ENCODE measurements around the gene SAMHD1. TPM values are rescaled to one million over a fixed set of nuclear protein-coding genes. Genes with fewer than 3 reads are reported as not detected.
"Not testable (repeated sequence)": the region's sequence is repeated elsewhere in the genome, so short reads cannot be mapped to it uniquely, and the experiment has no call there.

The SAMHD1 gene
- total RNA-seq, 1 donor from 2014 or later, result 21.6 TPM

DNA sequence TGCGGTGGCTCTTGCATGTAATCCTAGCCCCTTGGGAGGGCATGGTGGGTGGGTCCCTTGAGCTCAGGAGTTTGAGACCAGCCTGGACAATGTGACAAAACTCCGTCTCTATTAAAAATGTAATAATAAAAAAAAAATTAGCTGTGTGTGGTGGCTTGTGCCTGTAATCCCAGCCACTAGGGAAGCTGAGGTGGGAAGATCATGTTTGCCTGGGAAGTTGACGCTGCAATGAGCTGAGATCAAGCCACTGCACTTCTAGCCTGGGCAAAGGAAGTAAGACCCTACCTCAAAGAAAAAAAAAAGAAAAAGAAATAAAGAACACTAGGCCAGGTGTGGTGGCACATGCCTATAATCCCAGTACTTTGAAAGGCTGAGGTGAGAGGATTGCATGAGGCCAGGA, 4.5 kb upstream of the SAMHD1 start:
- DNase-seq (ENCODE audit: low read depth), result no peak

DNA sequence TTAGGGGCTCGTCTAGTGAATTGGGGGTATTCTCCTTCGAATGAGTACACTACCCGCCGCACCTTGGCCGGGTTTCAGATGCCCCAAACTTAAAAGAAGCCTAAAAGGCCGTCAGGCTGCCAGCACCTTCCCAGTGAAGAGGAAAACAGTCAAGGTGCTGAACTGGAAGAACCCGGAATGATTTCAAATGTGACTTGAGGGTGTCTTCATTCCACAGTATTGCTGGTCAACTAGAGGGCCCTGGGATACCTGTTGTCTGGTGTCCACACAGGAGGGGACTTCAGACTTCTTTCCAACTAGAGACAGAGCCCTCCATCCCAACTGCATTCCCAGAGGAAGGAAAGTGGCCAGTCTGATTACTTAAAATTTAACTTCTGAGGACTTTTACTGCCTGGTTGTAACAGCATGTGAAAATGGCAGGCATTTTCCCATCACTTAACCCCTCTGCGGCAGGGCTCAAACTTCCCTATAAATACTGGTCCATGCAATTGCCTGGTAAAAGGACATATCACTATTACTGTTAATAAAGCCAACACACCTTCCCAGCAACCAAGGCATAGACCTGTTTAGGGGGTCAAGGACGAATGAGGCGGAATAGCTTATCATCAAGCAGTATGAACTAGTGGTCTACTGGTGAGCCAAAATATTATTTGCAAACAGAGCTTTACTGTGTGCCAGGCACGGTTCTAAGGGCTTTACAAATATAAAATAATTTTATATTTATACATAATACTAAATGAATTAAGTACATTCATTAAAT, 651 bp upstream of the SAMHD1 start:
- DNase-seq (ENCODE audit: low read depth), result no peak

DNA sequence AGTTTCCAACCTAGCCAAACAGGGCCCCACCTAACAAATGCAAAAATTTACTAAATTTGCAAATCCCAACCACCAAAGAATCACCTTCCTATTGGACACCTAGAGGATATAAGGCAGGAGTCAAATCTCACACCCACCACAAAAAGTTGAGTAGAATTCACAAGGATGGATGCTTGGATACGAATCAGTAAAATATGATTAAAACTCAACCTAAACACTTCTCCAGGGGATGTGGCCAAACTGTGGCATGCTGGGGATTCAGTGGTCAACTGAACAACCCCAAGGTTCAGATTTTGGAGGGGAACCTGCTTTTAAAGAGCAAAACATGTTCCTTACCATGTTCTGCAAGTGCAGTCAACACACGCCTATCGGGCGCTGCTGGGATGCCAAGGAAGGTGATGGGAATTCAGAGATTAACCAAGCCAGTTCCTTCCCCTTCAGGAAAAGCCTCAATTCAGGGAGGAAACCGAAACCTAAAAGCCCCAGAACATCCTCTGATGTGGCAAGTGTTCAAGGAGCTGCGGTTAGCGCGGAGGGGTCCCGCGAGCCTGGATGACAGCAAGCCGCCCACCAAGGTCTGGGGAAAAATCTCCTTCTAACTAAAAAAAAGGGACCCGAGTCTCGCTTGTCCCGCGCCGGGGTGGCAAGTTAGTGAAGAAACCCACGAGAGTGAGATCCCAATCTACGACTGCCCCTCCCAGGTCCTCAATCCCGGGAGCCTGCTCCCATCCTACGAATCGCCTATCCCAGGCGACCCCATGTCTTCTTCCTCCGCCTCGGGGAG, 902 bp downstream of the SAMHD1 start:
- DNase-seq (ENCODE audit: low read depth), result no peak

DNA sequence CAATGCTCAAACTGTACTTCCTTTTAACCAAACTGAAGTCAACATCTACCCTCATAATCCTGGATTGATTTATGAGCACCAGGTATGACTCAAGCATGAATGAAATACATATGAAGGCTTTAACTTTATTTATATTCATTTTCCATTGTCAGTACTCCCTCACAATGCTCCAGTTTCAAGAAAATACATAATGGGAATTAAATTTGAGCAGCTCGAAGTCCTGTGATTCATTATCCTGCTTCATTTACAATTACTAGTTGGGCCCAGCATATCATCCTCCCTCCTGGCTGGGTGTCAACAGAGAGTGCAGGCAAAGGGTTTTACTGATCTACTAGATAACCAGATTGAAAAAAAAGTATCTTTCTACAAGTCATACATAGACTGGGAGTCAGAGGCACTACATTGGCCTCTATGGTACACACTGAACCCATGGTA, 10.1 kb downstream of the SAMHD1 start:
- DNase-seq (ENCODE audit: low read depth), result no peak

DNA sequence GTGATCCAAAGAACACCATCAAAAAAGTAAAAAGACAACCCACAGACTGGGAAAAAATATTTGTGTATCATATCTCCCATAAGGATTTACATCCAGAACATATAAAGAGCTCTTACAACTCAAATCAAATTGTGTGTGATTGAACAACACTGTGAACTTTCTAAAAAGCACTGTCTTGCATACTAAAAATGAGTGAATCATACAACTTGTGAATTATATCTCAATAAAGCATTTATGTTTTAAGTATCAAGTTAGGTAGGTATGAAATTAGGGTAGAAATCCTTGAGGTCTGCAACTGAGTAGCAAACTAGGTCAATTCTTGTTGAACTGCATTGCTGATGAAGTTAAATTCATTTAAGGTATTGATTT, 14.1 kb downstream of the SAMHD1 start:
- no peak for DNase-seq (ENCODE audit: low read depth)

DNA sequence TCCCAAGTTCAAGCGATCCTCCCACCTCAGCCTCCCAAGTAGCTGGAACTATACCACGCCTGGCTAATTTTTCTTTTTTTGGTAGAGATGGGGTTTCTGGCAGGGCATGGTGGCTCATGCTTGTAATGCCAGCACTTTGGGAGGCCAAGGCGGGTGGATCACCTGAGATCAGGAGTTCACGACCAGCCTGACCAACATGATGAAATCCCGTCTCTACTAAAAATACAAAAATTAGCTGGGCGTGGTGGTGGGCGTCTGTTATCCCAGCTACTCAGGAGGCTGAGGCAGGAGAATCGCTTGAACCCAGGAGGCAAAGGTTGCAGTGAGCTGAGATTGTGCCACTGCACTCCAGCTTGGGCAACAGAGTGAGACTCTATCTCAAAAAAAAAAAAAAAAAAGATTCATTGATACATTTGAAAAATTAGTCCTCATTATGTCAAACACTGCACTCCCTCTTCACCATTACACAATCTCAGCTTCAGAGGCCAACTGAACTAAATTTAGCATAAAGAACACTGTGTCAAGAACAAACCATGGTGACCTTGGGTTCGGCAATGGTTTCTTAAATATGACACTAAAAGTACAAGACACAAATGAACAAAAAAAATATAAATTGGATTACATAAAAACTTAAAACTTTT, 14.6 kb downstream of the SAMHD1 start:
- not testable (repeated sequence) for DNase-seq (ENCODE audit: low read depth)

DNA sequence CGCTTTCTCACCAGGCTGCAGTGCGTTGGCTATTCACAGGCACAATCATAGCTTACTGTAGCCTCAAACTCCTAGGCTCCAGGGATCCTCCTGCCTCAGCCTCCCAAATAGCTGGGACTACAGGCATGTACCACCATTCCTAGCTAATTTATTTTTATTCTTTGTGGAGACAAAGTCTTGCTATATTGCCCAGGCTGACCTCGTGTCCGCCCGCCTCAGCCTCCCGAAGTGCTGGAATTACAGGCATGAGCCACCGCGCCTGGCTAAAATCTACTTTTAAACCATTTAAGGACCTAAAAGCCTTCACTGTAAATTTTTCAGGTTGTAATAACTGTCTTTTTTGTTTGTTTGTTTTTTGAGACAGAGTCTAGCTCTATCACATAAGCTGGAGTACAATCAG, 15.2 kb downstream of the SAMHD1 start:
- no peak for DNase-seq (ENCODE audit: low read depth)

DNA sequence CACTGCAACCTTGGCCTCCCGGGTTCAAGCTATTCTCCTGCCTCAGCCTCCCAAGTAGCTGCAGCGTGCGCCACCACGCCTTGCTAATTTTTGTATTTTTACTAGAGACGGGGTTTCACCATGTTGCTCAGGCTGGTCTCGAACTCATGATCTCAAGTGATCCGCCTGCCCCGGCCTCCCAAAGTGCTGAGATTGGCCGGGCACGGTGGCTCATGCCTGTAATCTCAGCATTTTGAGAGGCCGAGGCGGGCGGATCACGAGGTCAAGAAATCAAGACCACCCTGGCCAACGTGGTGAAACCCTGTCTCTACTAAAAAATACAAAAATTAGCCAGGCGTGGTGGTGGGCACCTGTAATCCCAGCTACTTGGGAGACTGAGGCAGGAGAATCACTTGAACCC, 17.9 kb downstream of the SAMHD1 start:
- DNase-seq (ENCODE audit: low read depth), result not testable (repeated sequence)

DNA sequence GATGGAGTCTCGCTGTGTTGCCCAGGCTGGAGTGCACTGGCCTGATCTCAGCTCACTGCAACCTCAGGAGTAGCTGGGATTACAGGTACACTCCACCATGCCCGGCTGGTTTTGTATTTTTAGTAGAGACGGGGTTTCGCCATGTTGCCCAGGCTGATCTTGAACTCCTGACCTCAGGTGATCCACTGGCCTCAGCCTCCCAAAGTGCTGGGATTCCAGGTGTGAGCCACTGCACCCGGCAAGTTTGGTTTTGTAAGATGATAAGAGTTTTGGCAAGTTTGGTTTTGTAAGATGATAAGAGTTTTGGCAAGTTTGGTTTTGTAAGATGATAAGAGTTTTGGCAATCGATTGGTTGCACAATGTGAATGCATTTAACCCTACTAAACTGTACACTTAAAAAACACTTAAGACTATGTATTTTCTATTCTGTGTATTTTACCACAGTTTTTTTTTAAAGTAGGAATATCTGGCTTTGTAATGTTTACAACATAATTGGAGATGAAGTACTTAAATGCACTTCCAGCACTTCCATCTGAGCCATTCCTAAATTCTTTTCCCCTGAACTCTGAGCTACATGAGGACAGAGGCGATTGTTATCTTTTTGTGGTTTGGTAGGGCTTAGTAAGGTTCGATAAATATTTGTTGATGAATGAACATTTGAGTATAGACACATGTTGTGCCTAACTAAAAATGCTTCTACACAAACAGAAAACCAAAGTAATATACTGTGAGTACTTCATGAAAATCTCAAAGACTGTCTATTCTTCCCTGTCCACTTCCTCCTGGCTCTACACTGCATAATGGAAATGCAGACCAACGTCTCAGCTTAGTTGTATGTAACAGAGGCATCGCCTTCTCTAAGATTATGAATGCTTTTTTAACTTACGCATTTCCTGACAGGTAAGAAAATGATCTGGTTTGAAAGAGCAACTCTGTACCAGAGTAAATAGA, 18.8 kb downstream of the SAMHD1 start:
- DNase-seq (ENCODE audit: low read depth), result no peak

DNA sequence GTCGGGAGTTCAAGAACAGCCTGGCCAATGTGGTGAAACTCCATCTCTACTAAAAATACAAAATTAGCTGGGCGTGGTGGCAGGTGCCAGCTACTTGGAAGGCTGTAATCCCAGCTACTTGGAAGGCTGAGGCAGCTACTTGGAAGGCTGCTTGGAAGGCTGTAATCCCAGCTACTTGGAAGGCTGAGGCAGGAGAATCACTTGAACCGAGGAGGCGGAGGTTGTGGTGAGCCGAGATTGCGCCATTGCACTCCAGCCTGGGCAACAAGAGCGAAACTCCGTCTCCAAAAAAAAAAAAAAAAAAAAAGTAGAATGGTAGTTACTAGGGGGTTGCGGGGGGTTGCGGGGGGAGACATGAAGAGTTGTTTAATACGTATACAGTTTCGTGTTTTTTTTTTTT, 19.4 kb downstream of the SAMHD1 start:
- DNase-seq (ENCODE audit: low read depth), result not testable (repeated sequence)

DNA sequence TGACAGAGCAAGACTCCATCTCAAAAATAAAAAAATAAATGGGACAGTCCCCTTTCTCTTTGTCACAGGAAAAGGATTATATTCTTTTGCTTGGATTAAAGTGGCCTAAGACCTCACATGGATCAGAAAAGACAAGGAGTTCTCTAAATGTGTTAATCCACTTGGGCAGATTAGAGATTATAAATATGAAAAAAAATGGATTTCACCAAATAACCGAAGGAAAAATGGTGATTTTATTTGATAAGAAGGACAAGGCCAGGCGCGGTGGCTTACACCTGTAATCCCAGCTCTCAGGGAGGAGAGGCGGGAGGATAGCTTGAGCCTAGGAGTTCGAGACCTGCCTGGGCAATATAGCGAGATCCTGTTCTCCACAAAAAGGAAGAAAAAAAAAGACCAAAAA, 21.8 kb downstream of the SAMHD1 start:
- DNase-seq (ENCODE audit: low read depth), result no peak

DNA sequence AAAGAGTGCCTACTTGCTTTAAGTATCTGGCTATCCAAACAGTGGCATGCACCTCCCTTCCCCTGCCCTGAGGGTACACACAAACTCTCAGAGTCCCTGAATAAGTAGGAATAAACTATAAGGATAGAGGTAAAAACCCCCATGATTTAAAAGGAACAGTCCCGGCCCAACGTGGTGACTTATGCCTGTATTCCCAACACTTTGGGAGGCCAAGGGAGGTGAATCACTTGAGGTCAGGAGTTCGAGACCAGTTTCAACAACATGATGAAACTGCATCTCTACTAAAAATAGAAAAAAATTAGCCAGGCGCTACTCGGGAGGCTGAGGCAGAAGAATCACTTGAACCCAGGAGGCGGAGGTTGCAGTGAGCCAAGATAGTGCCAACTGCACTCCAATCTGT, 22.2 kb downstream of the SAMHD1 start:
- DNase-seq (ENCODE audit: low read depth), result peak; percentile 60

DNA sequence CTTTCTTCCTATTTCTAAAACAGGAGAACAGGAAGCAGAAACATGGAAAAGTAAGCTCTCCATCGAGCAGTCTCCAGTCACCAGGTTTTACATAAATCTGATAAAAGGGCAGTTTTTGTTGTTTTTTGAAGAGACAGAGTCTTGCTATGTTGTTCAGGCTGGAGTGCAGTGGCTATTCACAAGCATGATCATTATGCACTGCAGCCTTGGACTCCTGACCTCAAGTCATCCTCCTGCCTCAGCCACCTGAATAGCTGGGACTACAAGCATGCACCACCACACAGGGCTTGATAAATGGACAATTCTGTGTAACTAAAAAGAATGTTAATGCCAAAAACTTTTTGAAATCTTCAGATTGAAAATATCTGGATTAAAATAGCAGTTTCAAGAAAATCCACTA, 23.8 kb downstream of the SAMHD1 start:
- no peak for DNase-seq (ENCODE audit: low read depth)

DNA sequence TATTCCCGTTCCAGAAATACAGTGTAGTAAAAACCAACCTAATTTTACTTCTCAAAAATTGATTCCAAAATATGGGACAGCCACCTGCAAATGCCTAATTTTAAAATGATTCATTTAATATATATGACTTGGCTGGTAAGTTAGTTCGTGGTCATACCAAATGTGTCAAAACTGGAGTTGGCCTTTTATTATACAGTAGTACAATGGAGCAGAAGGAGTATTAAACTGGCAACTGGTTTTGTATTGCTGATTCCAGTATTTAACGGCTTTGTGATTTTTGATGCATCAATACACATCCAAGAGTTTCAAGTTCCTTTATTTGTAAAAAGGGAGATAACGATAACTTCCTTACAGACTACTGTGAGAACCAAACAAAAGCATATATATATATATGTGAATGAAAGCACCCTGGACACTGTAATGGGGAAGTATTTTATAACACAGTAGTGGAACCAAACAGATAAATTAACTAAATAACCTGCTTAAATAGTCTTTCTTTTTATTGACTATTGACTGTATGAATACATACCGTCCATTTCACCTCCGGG, 24.8 kb downstream of the SAMHD1 start:
- DNase-seq (ENCODE audit: low read depth), result no peak

DNA sequence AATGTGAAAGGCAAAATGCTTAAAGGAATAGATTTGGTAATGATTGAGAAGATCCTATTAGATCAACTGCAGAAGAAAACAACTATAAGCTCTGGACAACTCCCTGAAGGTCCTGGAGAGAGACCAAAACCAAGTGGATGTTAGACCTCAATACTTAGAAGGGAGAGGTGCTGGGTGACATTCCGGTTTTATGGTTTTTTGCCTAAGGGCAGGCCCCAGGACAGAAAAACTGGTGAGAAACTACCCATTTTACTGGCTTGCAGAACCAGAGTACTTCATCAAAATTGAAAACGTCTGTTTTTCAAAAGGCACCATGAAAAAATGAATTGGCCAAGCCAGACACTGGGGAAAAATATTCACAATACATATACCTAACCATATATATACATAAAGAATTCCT, 26.3 kb downstream of the SAMHD1 start:
- no peak for DNase-seq (ENCODE audit: low read depth)

DNA sequence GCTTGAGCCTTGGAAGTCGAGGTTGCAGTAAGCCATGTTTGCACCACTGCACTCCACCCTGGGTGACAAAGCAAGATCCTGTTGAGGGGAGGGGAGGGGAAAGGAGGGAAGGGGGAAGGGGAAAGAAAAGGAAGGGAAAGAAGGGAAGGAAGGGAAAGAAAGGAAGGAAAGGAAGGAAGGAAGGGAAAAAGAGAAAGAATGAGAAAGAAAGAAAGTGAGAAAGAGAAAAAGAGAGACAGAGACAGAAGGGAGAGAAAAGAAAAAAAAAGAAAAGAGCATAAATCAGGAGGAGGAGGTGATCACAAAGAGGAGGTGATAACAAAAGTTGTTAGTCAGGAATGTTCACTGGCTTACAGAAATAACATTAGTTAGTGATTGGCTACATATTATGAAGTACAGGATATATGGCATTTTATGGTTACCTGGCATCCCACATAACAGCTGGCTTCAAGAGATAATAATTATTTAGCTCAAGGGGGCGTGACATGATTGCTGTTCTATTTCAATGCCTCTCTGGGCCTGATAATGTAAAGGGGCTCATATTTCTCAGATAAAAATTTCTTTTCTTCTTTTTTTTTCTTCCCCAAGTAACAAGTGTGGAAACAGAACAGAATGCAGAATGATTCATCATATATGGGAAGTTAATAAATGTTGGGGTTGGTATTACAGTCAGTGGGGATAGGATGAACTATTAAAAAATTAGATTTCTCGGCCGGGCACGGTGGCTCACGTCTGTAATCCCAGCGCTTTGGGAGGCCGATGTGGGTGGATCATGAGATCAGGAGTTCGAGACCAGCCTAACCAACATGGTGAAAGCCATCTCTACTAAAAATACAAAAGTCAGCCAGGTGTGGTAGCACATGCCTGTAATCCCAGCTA, 27.1 kb downstream of the SAMHD1 start:
- peak; percentile 37 for DNase-seq (ENCODE audit: low read depth)

DNA sequence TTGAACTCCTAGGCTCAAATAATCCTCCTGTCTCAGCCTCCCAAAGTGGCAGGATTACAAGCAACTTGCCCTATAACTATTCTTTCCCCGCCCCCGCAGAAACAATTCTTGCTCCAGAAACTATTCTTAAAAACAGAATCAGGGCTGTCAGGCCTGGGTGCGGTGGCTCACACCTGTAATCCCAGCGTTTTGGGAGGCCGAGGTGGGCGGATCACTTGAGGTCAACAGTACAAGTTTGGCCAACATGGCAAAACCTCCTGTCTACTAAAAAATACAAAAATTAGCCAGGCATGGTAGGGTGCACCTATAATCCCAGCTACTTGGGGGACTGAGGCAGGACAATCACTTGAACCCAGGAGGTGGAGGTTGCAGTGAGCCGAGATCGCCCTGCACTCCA, 31.2 kb downstream of the SAMHD1 start:
- no peak for DNase-seq (ENCODE audit: low read depth)

DNA sequence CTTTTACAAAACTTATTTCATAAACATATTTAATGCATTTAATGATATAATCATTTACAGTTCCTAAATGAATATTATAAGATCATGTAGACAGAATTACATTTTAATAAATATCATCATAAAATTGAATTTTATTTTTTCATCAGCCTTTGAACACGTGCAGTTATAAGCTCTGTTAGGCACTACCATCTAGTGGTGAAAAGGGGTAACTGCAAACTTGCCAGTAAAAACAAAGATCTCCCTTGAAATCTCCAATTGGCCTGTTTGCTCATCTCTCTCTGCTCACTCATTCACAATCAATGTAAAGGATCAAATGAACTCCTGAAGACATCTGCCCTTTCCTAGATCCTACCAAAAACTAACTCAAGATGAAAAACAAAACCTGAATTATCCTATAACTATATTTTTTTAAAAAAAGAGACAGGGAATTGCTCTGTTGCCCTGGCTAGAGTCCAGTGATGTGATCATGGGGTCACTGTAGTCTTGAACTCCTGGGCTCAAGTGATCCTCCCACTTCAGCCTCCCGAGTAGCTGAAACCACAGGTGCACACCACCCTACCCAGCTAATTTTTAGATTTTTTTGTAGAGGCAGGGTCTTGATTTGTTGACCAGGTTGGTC, 31.7 kb downstream of the SAMHD1 start:
- DNase-seq (ENCODE audit: low read depth), result peak; percentile 56

DNA sequence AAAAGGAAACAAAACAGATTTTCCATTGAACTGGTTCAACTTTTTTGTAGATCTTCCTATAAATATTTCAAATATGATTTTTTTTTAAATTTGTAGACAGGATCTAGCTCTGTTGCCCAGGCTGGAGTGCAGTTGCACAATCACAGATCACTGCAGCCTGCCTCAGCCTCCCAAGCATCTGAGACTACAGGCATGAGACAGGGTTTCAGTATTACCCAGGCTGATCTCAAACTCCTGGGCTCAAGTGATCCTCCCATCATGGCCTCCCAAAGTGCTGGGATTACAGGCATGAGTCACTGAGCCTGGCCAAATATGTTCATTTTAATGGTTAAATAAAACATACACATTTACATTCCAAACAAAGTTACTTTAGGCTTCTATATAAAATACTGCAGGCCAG, 33.6 kb downstream of the SAMHD1 start:
- DNase-seq (ENCODE audit: low read depth), result no peak

DNA sequence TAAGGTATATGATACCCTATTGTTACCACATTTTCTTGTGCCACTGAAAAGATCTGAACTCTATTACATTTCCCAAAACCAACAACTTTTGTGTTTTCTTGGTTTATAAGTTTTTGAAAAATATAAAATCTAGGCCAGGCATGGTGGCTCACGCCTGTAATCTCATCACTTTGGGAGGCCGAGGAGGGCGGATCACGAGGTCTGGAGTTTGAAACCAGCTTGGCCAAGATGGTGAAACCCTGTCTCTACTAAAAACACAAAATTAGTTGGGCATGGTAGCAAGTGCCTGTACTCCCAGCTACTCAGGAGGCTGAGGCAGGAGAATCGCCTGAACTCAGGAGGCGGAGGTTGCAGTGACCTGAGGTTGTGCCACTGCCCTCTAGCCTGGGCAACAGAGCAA, 34.3 kb downstream of the SAMHD1 start:
- DNase-seq (ENCODE audit: low read depth), result no peak
